22Rv1 (cell line): Measurements from ENCODE around the gene SORT1.

ENCODE experiments used
- ZFX ChIP-seq: fragments of 450-650 bp; IDR thresholded peaks from 2 replicates; pipeline ENCODE4 v1.6.1; 2017; ENCODE audit warnings: antibody characterized with exemption, borderline replicate concordance
- TF ChIP-seq, protein P1 (sequence below): fragments of 450-650 bp; IDR thresholded peaks from 2 replicates; pipeline ENCODE4 v1.5.1; 2017; ENCODE audit warnings: mild to moderate bottlenecking

DNA sequence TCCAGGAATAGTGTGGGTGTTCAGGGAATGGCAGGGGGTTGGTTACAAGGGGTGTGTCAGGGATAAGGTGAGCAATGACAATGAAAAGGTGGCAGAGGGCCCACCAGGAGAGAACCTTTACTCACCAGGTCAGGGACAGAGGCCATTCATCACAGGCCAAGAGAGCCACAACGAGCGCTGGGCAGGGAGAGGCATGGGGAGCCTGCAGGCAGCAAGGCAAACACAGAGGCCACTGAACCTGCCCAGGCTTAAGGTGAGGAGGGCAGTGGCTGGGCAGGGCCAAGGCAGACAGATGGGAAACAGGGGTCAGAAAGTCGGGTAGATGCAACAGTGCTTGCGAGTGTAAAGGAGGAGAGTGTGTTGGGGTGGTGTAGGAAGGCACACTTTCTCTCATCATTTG, 62.6 kb downstream of the SORT1 start:
- TF ChIP-seq ZFX = no peak
- TF ChIP-seq, protein P1, sequence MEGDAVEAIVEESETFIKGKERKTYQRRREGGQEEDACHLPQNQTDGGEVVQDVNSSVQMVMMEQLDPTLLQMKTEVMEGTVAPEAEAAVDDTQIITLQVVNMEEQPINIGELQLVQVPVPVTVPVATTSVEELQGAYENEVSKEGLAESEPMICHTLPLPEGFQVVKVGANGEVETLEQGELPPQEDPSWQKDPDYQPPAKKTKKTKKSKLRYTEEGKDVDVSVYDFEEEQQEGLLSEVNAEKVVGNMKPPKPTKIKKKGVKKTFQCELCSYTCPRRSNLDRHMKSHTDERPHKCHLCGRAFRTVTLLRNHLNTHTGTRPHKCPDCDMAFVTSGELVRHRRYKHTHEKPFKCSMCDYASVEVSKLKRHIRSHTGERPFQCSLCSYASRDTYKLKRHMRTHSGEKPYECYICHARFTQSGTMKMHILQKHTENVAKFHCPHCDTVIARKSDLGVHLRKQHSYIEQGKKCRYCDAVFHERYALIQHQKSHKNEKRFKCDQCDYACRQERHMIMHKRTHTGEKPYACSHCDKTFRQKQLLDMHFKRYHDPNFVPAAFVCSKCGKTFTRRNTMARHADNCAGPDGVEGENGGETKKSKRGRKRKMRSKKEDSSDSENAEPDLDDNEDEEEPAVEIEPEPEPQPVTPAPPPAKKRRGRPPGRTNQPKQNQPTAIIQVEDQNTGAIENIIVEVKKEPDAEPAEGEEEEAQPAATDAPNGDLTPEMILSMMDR = no peak
